Activated naive CD8-positive, alpha-beta T cell treated with anti-CD3 and anti-CD28 coated beads for 36 hours (primary cell): ENCODE data around the gene TUBA4A. TPM values are rescaled to one million over a fixed set of nuclear protein-coding genes. Genes with fewer than 3 reads are reported as not detected.
"Not testable (repeated sequence)": the region's sequence is repeated elsewhere in the genome, so short reads cannot be mapped to it uniquely, and the experiment has no call there.

Experiments used
- DNase-seq: peaks from one replicate; pipeline ENCODE4 v3.0.0; 2021
- H3K27ac Mint-ChIP-seq: one replicate; pipeline ENCODE4 v1.8.0; 2022; ENCODE audit warnings: mild to moderate bottlenecking, moderate library complexity, mixed read lengths
- H3K27me3 Mint-ChIP-seq: one replicate; pipeline ENCODE4 v1.8.0; 2022; ENCODE audit warnings: mild to moderate bottlenecking, mixed read lengths
- H3K36me3 Mint-ChIP-seq: one replicate; pipeline ENCODE4 v1.8.0; 2021; ENCODE audit warnings: mild to moderate bottlenecking, mixed read lengths
- H3K4me1 Mint-ChIP-seq: one replicate; pipeline ENCODE4 v1.8.0; 2021; ENCODE audit warnings: mixed read lengths
- H3K4me3 Mint-ChIP-seq: one replicate; pipeline ENCODE4 v1.8.0; 2022; ENCODE audit warnings: mild to moderate bottlenecking, moderate library complexity, mixed read lengths
- H3K9me3 Mint-ChIP-seq: one replicate; pipeline ENCODE4 v1.8.0; 2022; ENCODE audit warnings: mixed read lengths
- total RNA-seq, 2 experiments: library from RNA; stranded (reverse); gene quantifications; one replicate each; pipeline ENCODE4 v1.2.3, GENCODE V29; 2021

Gene TUBA4A
- total RNA-seq, 2 experiments from 2014 or later = 208 to 212 TPM

DNA sequence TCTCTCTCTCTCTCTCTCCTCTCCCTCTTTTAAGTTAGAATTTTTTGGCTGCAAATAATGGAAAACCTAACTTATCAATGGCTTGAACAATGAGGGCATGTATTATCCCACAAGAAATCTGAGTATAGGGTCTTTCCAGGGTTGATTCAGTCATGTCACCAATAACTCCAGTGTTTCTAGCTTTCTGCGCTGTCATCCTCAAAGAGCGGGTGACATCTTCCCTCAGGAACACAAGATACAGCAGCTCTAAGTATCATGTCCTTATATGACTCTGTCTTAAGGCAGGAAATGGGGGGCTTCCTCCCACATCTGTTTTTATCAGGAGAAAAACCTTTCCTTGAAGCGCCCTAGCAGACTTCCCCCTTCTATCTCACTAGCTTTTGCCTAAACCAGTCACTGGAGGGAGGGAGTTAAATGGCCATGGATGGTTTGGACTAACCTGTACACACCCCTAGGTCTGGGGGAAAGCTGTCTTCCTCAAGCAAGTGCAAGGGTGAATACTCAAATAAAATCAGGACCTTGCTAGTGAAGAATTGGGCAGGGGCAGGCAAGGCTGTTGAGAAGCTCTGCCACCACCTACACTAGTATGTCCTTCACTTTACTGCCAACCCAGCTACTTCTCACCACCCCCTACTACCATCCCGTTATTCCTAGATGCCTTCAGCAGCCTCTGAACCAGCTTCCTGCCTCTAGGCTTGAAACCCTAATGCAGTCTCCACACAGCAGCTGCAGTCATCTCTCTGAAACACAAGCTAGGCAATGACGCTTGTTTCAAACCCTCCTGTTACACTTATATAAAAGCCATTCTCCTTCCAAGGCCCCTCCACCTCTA, 7.5 kb upstream of the TUBA4A start:
- Mint-ChIP-seq H3K27ac (no peak overlapping the region), H3K36me3 (no peaks in the 10 kb centered on the region), H3K27me3 (peaks cover 2% of the 10 kb centered on the region), H3K4me1 (peaks cover 5% of the 10 kb centered on the region), H3K9me3 (no peaks in the 10 kb centered on the region), H3K4me3 (no peak overlapping the region)
- DNase-seq = no peak

GRCh38 chr2:219258942-219259341, 5.2 kb upstream of the TUBA4A start:
- H3K27me3 Mint-ChIP-seq, H3K9me3 Mint-ChIP-seq, H3K27ac Mint-ChIP-seq, H3K4me3 Mint-ChIP-seq, H3K36me3 Mint-ChIP-seq, DNase-seq: not testable (repeated sequence)
- H3K4me1 Mint-ChIP-seq = peaks cover 14% of the 10 kb centered on the region

DNA sequence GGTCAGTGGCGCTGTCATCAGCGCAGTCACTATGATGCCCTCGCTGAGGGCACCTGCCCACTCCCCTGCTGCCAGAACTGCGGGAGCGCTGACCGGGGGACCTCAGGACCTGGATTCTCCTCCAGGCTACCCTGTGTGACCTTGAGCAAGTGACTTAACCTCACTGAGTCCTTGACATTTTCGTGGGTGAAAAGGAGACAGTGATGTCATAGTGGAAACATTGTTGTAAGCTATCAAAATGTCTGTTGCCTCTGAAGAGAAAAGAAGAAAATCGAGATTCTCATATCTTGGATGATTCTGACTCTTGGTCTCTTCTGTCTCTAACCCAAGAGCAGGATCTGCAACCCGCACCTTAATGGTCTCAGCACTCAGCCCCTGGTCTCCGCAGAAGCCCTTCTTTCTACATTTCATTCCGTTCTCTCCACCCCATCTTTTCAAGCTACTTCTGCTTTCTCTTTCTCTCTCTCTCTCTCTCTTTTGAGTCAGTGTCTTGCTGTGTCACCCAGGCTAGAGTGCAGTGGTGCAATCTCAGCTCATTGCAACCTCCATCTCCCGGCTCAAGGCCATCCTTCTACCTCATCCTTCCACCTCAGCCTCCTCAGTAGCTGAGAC, 978 bp upstream of the TUBA4A start:
- peaks cover 26% of the 10 kb centered on the region for H3K36me3 Mint-ChIP-seq
- no peaks in the 10 kb centered on the region for H3K9me3 Mint-ChIP-seq
- H3K27me3 Mint-ChIP-seq = no peaks in the 10 kb centered on the region
- H3K4me3 Mint-ChIP-seq = peak overlapping the region; percentile 97
- H3K4me1 Mint-ChIP-seq = peaks cover 36% of the 10 kb centered on the region
- peak; percentile 42 for DNase-seq
- peak overlapping the region; percentile 95 for H3K27ac Mint-ChIP-seq

DNA sequence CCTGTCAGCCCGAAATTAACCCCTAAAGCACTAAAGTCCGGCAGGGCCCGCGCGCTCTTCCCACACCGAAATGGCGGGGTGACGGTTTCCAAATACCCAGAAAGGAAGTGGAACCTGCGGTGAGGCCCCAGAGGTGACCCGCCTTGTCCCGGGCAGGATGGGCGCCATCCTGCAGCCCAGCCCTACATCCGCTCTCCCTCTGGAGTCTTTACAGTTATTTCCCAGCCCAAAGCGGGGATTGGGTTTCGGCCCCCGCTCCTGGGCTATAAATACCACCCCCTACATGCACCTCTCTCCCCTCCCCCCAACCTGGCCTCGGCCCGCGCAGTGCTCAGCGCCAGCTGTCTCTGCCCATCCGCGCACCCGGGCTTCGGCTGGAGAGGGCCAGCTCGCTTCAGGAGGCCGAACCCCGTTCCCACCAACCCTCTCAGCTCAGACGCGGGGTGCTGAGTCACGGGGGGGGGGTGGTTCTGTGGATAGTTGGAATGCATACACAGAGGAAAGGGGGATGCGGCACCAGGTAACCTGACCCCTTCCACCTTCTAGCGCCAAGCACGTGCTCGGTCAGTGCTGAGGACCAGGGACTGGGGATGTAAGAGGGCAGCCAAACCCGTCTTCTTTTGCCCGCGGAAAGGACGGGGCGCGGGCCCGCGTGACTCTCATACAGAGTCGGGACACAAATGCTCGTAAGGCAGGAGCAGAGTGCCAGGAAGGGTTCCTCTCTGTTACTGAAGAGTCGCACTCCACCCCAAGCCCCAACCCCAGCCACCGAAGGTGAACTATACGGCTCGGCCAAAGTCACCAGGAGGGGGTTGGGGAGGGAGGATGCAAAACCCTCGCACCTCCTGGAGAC, 592 bp downstream of the TUBA4A start, which contains the start of gene TUBA4B:
Gene TUBA4B (plus strand): TSS at position 344 of the 853 bp plus-strand sequence. CDS start 165 bp downstream, at position 509.
- Mint-ChIP-seq H3K36me3 (peaks cover 38% of the 10 kb centered on the region), H3K4me1 (peaks cover 52% of the 10 kb centered on the region), H3K9me3 (no peaks in the 10 kb centered on the region), H3K27me3 (no peaks in the 10 kb centered on the region), H3K4me3 (peak within 1 kb of the TSS; percentile 97), H3K27ac (peak within 1 kb of the TSS; percentile 95)
- peak; percentile 66 for DNase-seq

GRCh38 chr2:219252570-219252899, 1.2 kb downstream of the TUBA4A start:
- DNase-seq = no peak
- Mint-ChIP-seq H3K36me3 (peaks cover 41% of the 10 kb centered on the region), H3K4me1 (peaks cover 57% of the 10 kb centered on the region), H3K9me3 (no peaks in the 10 kb centered on the region), H3K4me3 (peak overlapping the region; percentile 97), H3K27ac (peak overlapping the region; percentile 94), H3K27me3 (no peaks in the 10 kb centered on the region)

DNA sequence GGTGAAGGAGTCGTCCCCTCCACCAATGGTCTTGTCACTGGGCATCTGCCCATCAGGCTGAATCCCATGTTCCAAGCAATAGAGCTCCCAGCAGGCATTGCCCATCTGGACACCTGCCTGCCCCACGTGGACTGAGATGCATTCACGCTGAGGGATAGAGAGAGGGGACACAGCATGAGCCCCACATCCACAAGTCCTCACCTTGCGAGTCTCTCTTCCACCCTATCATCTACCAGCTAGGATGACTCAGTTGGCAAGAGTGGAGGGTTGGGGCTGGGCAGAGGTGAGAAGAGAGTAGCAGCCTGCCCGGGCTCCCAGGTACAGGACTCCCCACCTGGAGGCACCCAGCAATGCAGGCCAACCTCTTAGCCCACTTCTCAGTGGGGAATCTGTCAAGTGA, 1.6 kb downstream of the TUBA4A start:
- H3K27ac Mint-ChIP-seq = peak overlapping the region; percentile 94
- H3K4me3 Mint-ChIP-seq = peak overlapping the region; percentile 97
- DNase-seq = peak; percentile 33
- H3K4me1 Mint-ChIP-seq = peaks cover 62% of the 10 kb centered on the region
- peaks cover 46% of the 10 kb centered on the region for H3K36me3 Mint-ChIP-seq
- no peaks in the 10 kb centered on the region for H3K27me3 Mint-ChIP-seq
- H3K9me3 Mint-ChIP-seq = no peaks in the 10 kb centered on the region

- Mint-ChIP-seq H3K9me3 (no peaks in the 10 kb centered on the region), H3K4me1 (peaks cover 66% of the 10 kb centered on the region), H3K36me3 (peaks cover 50% of the 10 kb centered on the region), H3K4me3 (peak overlapping the region; percentile 97), H3K27ac (peak overlapping the region; percentile 94), H3K27me3 (no peaks in the 10 kb centered on the region)
- DNase-seq = no peak
Measured at GRCh38 chr2:219251656-219252055, 2.1 kb downstream of the TUBA4A start.

- DNase-seq = no peak
- Mint-ChIP-seq H3K4me1 (peaks cover 67% of the 10 kb centered on the region), H3K36me3 (peaks cover 54% of the 10 kb centered on the region), H3K9me3 (no peaks in the 10 kb centered on the region), H3K27ac (peak overlapping the region; percentile 76), H3K4me3 (peak overlapping the region; percentile 64), H3K27me3 (no peaks in the 10 kb centered on the region)
Measured at GRCh38 chr2:219250049-219250781, 3.5 kb downstream of the TUBA4A start.

GRCh38 chr2:219249203-219249980, 4.3 kb downstream of the TUBA4A start:
- Mint-ChIP-seq H3K27me3 (no peaks in the 10 kb centered on the region), H3K9me3 (no peaks in the 10 kb centered on the region), H3K36me3 (peaks cover 54% of the 10 kb centered on the region), H3K4me1 (peaks cover 71% of the 10 kb centered on the region), H3K27ac (peak overlapping the region; percentile 76), H3K4me3 (peak overlapping the region; percentile 64)
- DNase-seq = peak; percentile 24

- H3K36me3 Mint-ChIP-seq = peaks cover 54% of the 10 kb centered on the region
Measured at GRCh38 chr2:219248845-219249202, 4.9 kb downstream of the TUBA4A start.

DNA sequence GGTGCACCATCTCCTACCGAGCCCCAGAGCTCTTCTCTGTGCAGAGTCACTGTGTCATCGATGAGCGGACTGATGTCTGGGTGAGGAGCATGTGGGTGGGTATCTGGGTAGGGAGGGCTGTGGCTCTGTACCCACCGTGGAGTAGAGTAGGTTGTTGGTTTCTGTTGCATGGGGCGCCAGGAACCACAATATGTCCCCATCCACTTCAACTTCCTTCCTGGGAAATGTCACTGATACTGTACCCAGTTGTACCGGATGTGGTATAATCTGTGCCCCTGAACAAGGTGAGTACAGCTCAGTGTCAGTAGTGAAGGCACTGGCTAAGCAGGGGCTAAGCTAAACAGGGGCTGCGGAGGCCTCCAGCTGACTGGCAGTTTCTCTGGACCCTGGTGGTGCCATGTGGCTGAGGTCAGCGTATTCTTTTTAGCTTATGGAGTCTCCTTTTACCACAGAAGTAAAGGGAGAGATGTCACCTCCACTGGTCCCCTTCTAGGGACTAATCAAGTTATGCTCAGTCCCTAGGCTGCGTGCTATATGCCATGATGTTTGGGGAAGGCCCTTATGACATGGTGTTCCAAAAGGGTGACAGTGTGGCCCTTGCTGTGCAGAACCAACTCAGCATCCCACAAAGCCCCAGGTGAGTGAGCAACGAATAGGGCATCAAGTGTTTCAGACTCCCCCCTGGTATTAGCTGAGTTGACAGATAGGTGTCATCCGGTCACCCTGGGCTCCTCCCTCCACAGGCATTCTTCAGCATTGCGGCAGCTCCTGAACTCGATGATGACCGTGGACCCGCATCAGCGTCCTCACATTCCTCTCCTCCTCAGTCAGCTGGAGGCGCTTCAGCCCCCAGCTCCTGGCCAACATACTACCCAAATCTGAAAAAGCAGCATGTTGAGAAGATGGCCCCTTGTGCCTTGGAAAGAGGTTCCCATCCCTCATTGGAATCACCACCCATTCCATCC, 5.8 kb downstream of the TUBA4A start:
- peaks cover 54% of the 10 kb centered on the region for H3K36me3 Mint-ChIP-seq
- peak overlapping the region; percentile 97 for H3K4me3 Mint-ChIP-seq

More at GRCh38 chr2:219248845-219249202, 4.9 kb downstream of the TUBA4A start:
- Mint-ChIP-seq H3K9me3 (no peaks in the 10 kb centered on the region), H3K27me3 (no peaks in the 10 kb centered on the region), H3K4me3 (peak overlapping the region; percentile 64), H3K4me1 (peaks cover 75% of the 10 kb centered on the region), H3K27ac (peak overlapping the region; percentile 76)
- DNase-seq = no peak

GRCh38 chr2:219246559-219246958, 7.2 kb downstream of the TUBA4A start:
- peak overlapping the region; percentile 76 for H3K27ac Mint-ChIP-seq

More for the DNA sequence above, 5.8 kb downstream of the TUBA4A start:
- DNase-seq = peak; percentile 61
- Mint-ChIP-seq H3K4me1 (peaks cover 78% of the 10 kb centered on the region), H3K27me3 (no peaks in the 10 kb centered on the region), H3K9me3 (no peaks in the 10 kb centered on the region), H3K27ac (peak overlapping the region; percentile 76)

DNA sequence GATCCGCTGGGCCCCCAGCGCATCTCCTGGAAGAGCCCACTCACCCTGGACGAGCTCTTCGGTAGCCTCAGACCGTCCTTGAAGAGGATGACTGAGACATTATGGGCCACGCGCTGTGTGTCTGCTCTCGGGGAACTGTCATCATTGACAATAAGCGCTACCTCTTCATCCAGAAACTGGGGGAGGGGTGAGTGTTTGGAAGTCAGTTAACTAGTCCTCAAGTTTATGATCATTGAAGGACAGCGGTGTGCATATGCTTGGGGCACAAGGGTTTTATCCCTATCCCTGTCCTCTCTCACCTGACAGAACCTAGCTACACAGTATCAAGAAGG, 7.9 kb downstream of the TUBA4A start:
- Mint-ChIP-seq H3K27me3 (no peaks in the 10 kb centered on the region), H3K27ac (peak overlapping the region; percentile 99), H3K36me3 (peaks cover 33% of the 10 kb centered on the region), H3K9me3 (no peaks in the 10 kb centered on the region), H3K4me3 (peak overlapping the region; percentile 97), H3K4me1 (peaks cover 64% of the 10 kb centered on the region)
- DNase-seq = no peak

More at GRCh38 chr2:219246559-219246958, 7.2 kb downstream of the TUBA4A start:
- DNase-seq = no peak
- Mint-ChIP-seq H3K9me3 (no peaks in the 10 kb centered on the region), H3K36me3 (peaks cover 40% of the 10 kb centered on the region), H3K27me3 (no peaks in the 10 kb centered on the region), H3K4me1 (peaks cover 71% of the 10 kb centered on the region), H3K4me3 (peak overlapping the region; percentile 97)
